ENCODE results near the gene TPSAB1. TPM values are rescaled to one million over a fixed set of nuclear protein-coding genes. Genes with fewer than 3 reads are reported as not detected.

The TPSAB1 gene
- total RNA-seq, 4 donors from 2014 or later: 23.8 to 130 (median 59.4) TPM

- Histone ChIP-seq H3K9me3 (no peaks in the 10 kb centered on the region), H3K27me3 (peaks cover 0 to 4% of the 10 kb centered on the region in 2 donors), H3K4me1 (no peaks in the 10 kb centered on the region), H3K36me3 (no peaks in the 10 kb centered on the region), H3K27ac (no peak overlapping the region), H3K4me3 (no peak overlapping the region)
- DNase-seq: no peak
- TF ChIP-seq POLR2A (IDR thresholded peaks at IDR 0.05) (no peak), CTCF (IDR thresholded peaks at IDR 0.05) (no peak)
Measured at GRCh38 chr16:1288813-1289476, 48.4 kb downstream of the TPSAB1 start.

GRCh38 chr16:1289477-1289866 is 49.0 kb downstream of the TPSAB1 start:
- Histone ChIP-seq H3K27ac (no peak overlapping the region), H3K9me3 (no peaks in the 10 kb centered on the region), H3K4me1 (no peaks in the 10 kb centered on the region), H3K27me3 (peaks cover 0 to 4% of the 10 kb centered on the region in 2 donors), H3K36me3 (no peaks in the 10 kb centered on the region), H3K4me3 (no peak overlapping the region)
- DNase-seq: no peak
- TF ChIP-seq CTCF (IDR thresholded peaks at IDR 0.05) (no peak), POLR2A (IDR thresholded peaks at IDR 0.05) (no peak)

GRCh38 chr16:1290063-1290501 is 49.6 kb downstream of the TPSAB1 start:
- Histone ChIP-seq H3K27ac (no peak overlapping the region), H3K27me3 (peaks cover 0 to 4% of the 10 kb centered on the region in 2 donors), H3K4me1 (no peaks in the 10 kb centered on the region), H3K36me3 (no peaks in the 10 kb centered on the region), H3K4me3 (no peak overlapping the region), H3K9me3 (no peaks in the 10 kb centered on the region)
- no peak for TF ChIP-seq POLR2A (IDR thresholded peaks at IDR 0.05)
- no peak for TF ChIP-seq CTCF (IDR thresholded peaks at IDR 0.05)
- DNase-seq: no peak

GRCh38 chr16:1290860-1291575 is 50.5 kb downstream of the TPSAB1 start:
- DNase-seq: no peak
- Histone ChIP-seq H3K4me3 (no peak overlapping the region), H3K36me3 (no peaks in the 10 kb centered on the region), H3K4me1 (no peaks in the 10 kb centered on the region), H3K27me3 (peaks cover 0 to 4% of the 10 kb centered on the region in 2 donors), H3K9me3 (no peaks in the 10 kb centered on the region), H3K27ac (no peak overlapping the region)
- TF ChIP-seq CTCF (IDR thresholded peaks at IDR 0.05) (no peak), POLR2A (IDR thresholded peaks at IDR 0.05) (no peak)

GRCh38 chr16:1291576-1291974 is 51.1 kb downstream of the TPSAB1 start:
- Histone ChIP-seq H3K36me3 (no peaks in the 10 kb centered on the region), H3K4me3 (no peak overlapping the region), H3K9me3 (no peaks in the 10 kb centered on the region), H3K27ac (no peak overlapping the region), H3K27me3 (peaks cover 0 to 4% of the 10 kb centered on the region in 2 donors), H3K4me1 (no peaks in the 10 kb centered on the region)
- TF ChIP-seq CTCF (IDR thresholded peaks at IDR 0.05) (no peak), POLR2A (IDR thresholded peaks at IDR 0.05) (no peak)
- DNase-seq: no peak

Other genes starting within 250 kb of the TPSAB1 start
- gene SSTR5, start 168.0 kb upstream of the TPSAB1 start, total RNA-seq: 1 to 10 TPM in 2 of 4 donors, not detected in 2; 1.5 to 2.1 TPM
- gene C1QTNF8, start 144.5 kb upstream of the TPSAB1 start, total RNA-seq: not detected
- gene CACNA1H, start 87.6 kb upstream of the TPSAB1 start, total RNA-seq: 10 to 100 TPM in 2 of 4 donors, 1 to 10 TPM in 2; 4.0 to 28.9 (median 9.7) TPM
- gene TPSG1, start 15.4 kb upstream of the TPSAB1 start, total RNA-seq: 10 to 100 TPM; 16.4 to 44.6 (median 29.5) TPM
- 10 to 100 TPM; 14.9 to 89.7 (median 50.4) TPM for gene TPSB2, start 10.5 kb upstream of the TPSAB1 start, total RNA-seq
- 10 to 100 TPM in 3 of 4 donors, not detected in 1; 10.3 to 61.1 (median 24.1) TPM for gene TPSD1, start 15.4 kb downstream of the TPSAB1 start, total RNA-seq
- 100 to 1,000 TPM in 3 of 4 donors, 10 to 100 TPM in 1; 54.1 to 119 (median 107) TPM for gene UBE2I, start 68.9 kb downstream of the TPSAB1 start, total RNA-seq
- gene BAIAP3, start 92.9 kb downstream of the TPSAB1 start, total RNA-seq: 100 to 1,000 TPM in 1 of 4 donors, 10 to 100 TPM in 3; 17.9 to 160 (median 29.0) TPM
- gene TSR3, start 111.2 kb downstream of the TPSAB1 start, total RNA-seq: 10 to 100 TPM; 48.2 to 62.3 (median 53.6) TPM
- gene GNPTG, start 111.2 kb downstream of the TPSAB1 start, total RNA-seq: 10 to 100 TPM; 51.1 to 83.3 (median 65.0) TPM
- 100 to 1,000 TPM in 1 of 4 donors, 10 to 100 TPM in 3; 10.9 to 113 (median 38.4) TPM for gene UNKL, start 174.0 kb downstream of the TPSAB1 start, total RNA-seq
- 10 to 100 TPM in 3 of 4 donors, 1 to 10 TPM in 1; 9.5 to 16.2 (median 13.3) TPM for gene UQCC4, start 180.0 kb downstream of the TPSAB1 start, total RNA-seq
- gene PERCC1, start 190.4 kb downstream of the TPSAB1 start, total RNA-seq: not detected
- 10 to 100 TPM in 1 of 4 donors, under 1 TPM in 3; 0.47 to 23.1 (median 0.73) TPM for gene CCDC154, start 203.9 kb downstream of the TPSAB1 start, total RNA-seq
- 100 to 1,000 TPM in 2 of 4 donors, 10 to 100 TPM in 2; 95.1 to 194 (median 105) TPM for gene CLCN7, start 234.3 kb downstream of the TPSAB1 start, total RNA-seq
- not detected for gene PTX4, start 248.2 kb downstream of the TPSAB1 start, total RNA-seq

All from Peyer's patch (tissue), 4 donors.